AG04450 (cell line): Measurements from ENCODE around the gene KLHL8. TPM values are rescaled to one million over a fixed set of nuclear protein-coding genes. Genes with fewer than 3 reads are reported as not detected.
"Not testable (repeated sequence)": the region's sequence is repeated elsewhere in the genome, so short reads cannot be mapped to it uniquely, and the experiment has no call there.

ENCODE experiments used
- CTCF ChIA-PET: fragments of 300-600, 350-600 bp; formaldehyde crosslinking; extraction: SDS; loops from one replicate; lab custom pipeline; 2022; ENCODE audit warnings: antibody characterized with exemption, inconsistent platforms; lab: Charles Lee
- POLR2A ChIA-PET: fragments of 350-600 bp; formaldehyde crosslinking; extraction: SDS; loops from one replicate; lab custom pipeline; 2021; ENCODE audit warnings: antibody characterized with exemption, inconsistent platforms; lab: Yijun Ruan, JAX
- DNase-seq: peaks from one replicate; pipeline ENCODE4 v3.0.0-alpha.2; 2011; ENCODE audit warnings: low read depth, low spot score
- H3K27ac ChIP-seq: one replicate; pipeline ENCODE4 v1.5.1; 2012; ENCODE audit warnings: low read depth, low read length, control low read depth
- H3K27me3 ChIP-seq: one replicate; pipeline ENCODE4 v1.6.0; 2012; ENCODE audit warnings: low read length; ENCODE audit not compliant: control insufficient read depth, insufficient read depth
- H3K4me3 ChIP-seq: 2 replicates; pipeline ENCODE4 v1.5.1; 2011; ENCODE audit warnings: mild to moderate bottlenecking, low read depth, low read length, control low read depth
- H3K9me3 ChIP-seq: 2 replicates; pipeline ENCODE4 v1.5.1; 2012; ENCODE audit warnings: low read length; ENCODE audit not compliant: control insufficient read depth, insufficient read depth
- polyA plus RNA-seq: library from polyadenylated mRNA; depleted of rRNA; stranded (reverse); fragments of >200 nt; gene quantifications from 2 replicates; pipeline ENCODE4 v1.2.3, GENCODE V29; 2011
- TF ChIP-seq, protein P1 (sequence below): IDR thresholded peaks from 2 replicates; pipeline ENCODE4 v1.5.1; 2011; ENCODE audit warnings: low read depth, low read length, control low read depth, inconsistent platforms

The KLHL8 gene
- polyA plus RNA-seq, 1 experiment: 9.0 TPM

DNA sequence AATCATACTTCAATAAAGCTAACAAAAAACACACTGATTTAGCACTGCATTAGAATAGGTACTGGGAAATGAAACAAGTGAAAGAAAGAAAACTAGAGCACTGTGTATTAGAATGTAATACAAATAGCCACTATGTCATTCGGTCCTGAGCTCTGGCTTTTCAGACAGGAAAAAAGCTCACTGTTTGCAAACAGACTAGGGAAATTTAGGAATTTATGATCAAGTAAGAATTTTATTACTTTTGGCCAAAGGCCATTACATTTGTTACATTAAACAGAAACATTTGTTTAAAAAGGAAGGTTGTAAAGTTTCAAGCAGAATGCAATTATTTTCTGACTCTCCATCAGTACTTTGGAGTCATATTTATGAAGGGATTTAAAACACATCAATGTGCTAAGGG is 68.7 kb downstream of the KLHL8 start:
- CTCF ChIA-PET: interaction anchor here (0.8 to 4.8 kb wide), 20 partner anchors 10 to 656 kb away, joined by 3 to 109 read pairs (median 6); no protein-coding TSS in a partner anchor

DNA sequence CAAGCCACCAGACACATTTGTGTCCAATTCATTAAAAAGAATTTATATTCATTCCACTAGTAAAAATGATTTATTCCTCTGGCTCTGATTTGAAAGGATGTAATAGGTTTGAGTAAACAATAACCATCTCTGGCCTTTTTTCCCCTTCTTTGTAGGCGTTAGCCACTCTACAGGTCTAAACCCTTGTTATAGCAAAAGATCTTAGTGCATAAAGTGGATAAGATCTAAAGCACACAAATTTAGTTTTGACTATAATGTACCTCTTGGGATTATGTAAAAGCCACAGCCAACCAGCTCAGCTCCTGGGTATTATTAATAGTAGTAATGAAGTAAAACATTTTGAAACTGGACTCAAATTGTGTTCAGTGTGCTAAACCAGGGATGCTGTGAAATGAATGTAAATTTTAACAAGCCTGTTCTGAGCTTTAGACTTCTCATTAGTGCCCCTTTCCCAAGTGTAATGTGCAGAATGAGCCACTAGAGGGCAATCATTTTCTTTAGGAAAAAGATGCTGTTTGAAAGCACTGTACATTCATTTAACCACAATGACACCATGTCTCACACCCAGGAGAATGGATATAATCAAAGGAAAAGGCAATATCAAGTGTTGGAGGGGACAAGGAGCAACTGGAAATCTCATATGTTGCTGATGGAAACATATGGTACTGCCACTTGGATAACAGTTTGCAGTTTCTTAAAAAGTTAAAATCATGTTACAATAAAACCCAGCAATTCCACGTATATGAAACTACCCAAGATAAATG is 69.7 kb downstream of the KLHL8 start:
- Histone ChIP-seq H3K27ac (no peak overlapping the region), H3K9me3 (no peaks in the 10 kb centered on the region), H3K4me3 (no peak overlapping the region), H3K27me3 (no peaks in the 10 kb centered on the region)
- peak; percentile 32 for DNase-seq
- ChIA-PET CTCF (interaction anchor here (0.6 to 4.8 kb wide), 51 partner anchors 10 to 654 kb away, joined by 3 to 109 read pairs (median 4); partner anchors contain the start of genes HSD17B11 and PTPN13), POLR2A (no interaction called here)
- TF ChIP-seq, protein P1, sequence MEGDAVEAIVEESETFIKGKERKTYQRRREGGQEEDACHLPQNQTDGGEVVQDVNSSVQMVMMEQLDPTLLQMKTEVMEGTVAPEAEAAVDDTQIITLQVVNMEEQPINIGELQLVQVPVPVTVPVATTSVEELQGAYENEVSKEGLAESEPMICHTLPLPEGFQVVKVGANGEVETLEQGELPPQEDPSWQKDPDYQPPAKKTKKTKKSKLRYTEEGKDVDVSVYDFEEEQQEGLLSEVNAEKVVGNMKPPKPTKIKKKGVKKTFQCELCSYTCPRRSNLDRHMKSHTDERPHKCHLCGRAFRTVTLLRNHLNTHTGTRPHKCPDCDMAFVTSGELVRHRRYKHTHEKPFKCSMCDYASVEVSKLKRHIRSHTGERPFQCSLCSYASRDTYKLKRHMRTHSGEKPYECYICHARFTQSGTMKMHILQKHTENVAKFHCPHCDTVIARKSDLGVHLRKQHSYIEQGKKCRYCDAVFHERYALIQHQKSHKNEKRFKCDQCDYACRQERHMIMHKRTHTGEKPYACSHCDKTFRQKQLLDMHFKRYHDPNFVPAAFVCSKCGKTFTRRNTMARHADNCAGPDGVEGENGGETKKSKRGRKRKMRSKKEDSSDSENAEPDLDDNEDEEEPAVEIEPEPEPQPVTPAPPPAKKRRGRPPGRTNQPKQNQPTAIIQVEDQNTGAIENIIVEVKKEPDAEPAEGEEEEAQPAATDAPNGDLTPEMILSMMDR: peak; percentile 84

More for the DNA sequence above, 68.7 kb downstream of the KLHL8 start:
- Histone ChIP-seq H3K27ac (no peak overlapping the region), H3K4me3 (no peak overlapping the region), H3K9me3 (no peaks in the 10 kb centered on the region), H3K27me3 (no peaks in the 10 kb centered on the region)
- POLR2A ChIA-PET: no interaction called here
- TF ChIP-seq, protein P1: no peak
- no peak for DNase-seq

DNA sequence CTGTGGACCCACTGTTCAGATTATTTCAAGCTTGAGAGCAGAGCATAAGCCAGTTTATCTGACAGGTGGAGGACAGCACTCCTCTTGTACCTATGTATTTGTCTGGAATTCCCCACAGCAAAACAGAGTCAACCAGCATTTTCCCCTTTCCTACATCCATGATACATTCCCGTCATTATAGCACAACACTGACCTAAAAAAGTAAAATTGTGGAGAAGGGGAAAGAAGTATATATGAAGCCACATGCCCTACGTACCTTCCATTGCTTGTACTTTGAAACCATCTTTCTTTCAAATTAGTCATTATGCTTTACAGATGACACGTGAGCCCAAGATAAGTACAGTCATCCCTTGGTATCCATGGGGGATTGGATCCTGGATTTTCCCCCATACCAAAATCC is 73.3 kb downstream of the KLHL8 start:
- H3K27me3 ChIP-seq: no peaks in the 10 kb centered on the region
- TF ChIP-seq, protein P1: no peak
- H3K27ac ChIP-seq: no peak overlapping the region
- no peaks in the 10 kb centered on the region for H3K9me3 ChIP-seq
- CTCF ChIA-PET: interaction anchor here (2.8 kb wide), 1 partner anchor 224 kb away, joined by 19 read pairs; no protein-coding TSS in a partner anchor
- H3K4me3 ChIP-seq: no peak overlapping the region
- POLR2A ChIA-PET: no interaction called here
- DNase-seq: no peak

DNA sequence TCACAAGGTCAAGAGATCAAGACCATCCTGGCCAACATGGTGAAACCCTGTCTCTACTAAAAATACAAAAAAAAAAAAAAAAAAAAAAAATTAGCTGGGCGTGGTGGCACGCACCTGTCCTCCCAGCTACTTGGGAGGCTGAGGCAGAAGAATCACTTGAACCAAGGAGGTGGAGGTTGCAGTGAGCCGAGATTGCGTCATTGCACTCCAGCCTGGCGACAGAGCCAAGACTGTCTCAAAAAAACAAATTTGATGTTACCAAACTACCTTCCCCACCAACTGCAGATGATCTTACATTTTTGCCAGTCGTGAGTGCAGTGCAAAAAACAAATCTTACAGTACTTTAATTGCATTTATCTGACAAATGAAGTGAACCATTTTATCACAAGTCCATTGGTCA is 74.5 kb downstream of the KLHL8 start:
- H3K27ac ChIP-seq, H3K9me3 ChIP-seq, POLR2A ChIA-PET, H3K27me3 ChIP-seq, DNase-seq, H3K4me3 ChIP-seq: not testable (repeated sequence)
- CTCF ChIA-PET: interaction anchor here (2.8 kb wide), 1 partner anchor 223 kb away, joined by 19 read pairs; no protein-coding TSS in a partner anchor

DNA sequence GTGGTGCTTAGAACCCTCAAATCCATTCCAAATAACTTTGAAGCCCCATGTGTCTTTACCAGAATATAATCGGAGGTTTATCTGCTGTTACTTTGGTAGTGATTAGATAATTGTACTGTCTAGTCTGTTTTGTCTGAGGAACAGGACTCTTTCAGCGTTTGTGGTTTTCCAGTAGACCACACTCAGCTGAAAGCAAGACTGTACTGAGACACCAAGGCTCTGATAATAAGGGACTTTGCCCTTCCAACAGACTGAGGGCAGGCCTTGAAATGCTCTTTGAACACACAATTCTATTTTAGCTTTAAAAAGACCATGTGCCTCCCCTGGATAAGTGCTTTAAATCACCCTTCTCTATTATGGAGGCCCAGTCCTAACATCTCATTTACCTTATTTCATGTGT is 76.1 kb downstream of the KLHL8 start:
- CTCF ChIA-PET: no interaction called here
- no peak overlapping the region for H3K4me3 ChIP-seq
- TF ChIP-seq, protein P1: no peak
- DNase-seq: no peak
- POLR2A ChIA-PET: no interaction called here
- no peak overlapping the region for H3K27ac ChIP-seq
- H3K9me3 ChIP-seq: no peaks in the 10 kb centered on the region
- no peaks in the 10 kb centered on the region for H3K27me3 ChIP-seq
